SK-N-MC (cell line): Measurements from ENCODE around the gene RFX8.
"Not testable (repeated sequence)": the region's sequence is repeated elsewhere in the genome, so short reads cannot be mapped to it uniquely, and the experiment has no call there.

ENCODE experiments used
- EZH2 ChIP-seq: fragments of 200-600 bp; sonication (generic); IDR thresholded peaks from one replicate; pipeline ENCODE4 v1.6.1; 2017; ENCODE audit warnings: antibody characterized with exemption
- FOXP2 ChIP-seq: optimal IDR thresholded peaks from 2 replicates; pipeline ENCODE3; 2011; ENCODE audit warnings: mild to moderate bottlenecking, moderate library complexity; ENCODE audit not compliant: insufficient read depth; ENCODE audit errors: extremely low read length, control extremely low read depth
- POLR2AphosphoS5 ChIP-seq: IDR thresholded peaks from 2 replicates; pipeline ENCODE4 v1.6.1; 2012; ENCODE audit warnings: mild to moderate bottlenecking, low read depth, low read length, borderline replicate concordance

DNA sequence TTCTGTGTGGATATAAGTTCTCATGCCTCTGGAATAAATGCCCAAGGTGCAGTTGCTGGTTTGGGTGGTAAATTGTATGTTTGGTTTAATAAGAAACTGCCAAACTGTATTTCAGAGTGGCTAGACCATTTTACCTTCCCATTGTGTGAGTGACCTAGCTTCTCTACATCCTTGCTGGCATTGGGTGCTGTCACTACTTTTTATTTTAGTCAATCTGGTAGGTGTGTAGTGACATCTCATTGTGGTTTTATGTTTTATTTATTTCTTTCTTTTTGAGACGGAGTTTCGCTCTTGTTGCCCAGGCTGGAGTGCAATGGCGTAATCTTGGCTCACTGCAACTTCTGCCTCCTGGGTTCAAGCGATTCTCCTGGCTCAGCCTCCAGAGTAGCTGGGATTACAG lies 36.4 kb downstream of the RFX8 start:
- TF ChIP-seq EZH2, POLR2AphosphoS5, FOXP2: not testable (repeated sequence)
